ENCODE measurements around the gene FRMD4A. TPM values are rescaled to one million over a fixed set of nuclear protein-coding genes. Genes with fewer than 3 reads are reported as not detected.

Gene FRMD4A
- total RNA-seq, 1 experiment from 2014 or later: 7.1 TPM

- no peak overlapping the region for H3K27ac ChIP-seq (ENCODE audit: low read length)
- H3K79me2 ChIP-seq (ENCODE audit: low read length): no peaks in the 10 kb centered on the region
- no peaks in the 10 kb centered on the region for H3F3A ChIP-seq (ENCODE audit: low read length, unreplicated experiment)
- TF ChIP-seq, protein P1, sequence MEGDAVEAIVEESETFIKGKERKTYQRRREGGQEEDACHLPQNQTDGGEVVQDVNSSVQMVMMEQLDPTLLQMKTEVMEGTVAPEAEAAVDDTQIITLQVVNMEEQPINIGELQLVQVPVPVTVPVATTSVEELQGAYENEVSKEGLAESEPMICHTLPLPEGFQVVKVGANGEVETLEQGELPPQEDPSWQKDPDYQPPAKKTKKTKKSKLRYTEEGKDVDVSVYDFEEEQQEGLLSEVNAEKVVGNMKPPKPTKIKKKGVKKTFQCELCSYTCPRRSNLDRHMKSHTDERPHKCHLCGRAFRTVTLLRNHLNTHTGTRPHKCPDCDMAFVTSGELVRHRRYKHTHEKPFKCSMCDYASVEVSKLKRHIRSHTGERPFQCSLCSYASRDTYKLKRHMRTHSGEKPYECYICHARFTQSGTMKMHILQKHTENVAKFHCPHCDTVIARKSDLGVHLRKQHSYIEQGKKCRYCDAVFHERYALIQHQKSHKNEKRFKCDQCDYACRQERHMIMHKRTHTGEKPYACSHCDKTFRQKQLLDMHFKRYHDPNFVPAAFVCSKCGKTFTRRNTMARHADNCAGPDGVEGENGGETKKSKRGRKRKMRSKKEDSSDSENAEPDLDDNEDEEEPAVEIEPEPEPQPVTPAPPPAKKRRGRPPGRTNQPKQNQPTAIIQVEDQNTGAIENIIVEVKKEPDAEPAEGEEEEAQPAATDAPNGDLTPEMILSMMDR (conservative IDR thresholded peaks at IDR 0.05; ENCODE audit: low read depth, low read length): no peak
- TF ChIP-seq EZH2phosphoT487 (IDR thresholded peaks at IDR 0.05; ENCODE audit: borderline replicate concordance, low read length) (no peak), EZH2 (IDR thresholded peaks at IDR 0.05; ENCODE audit: low read length, unreplicated experiment) (no peak)
- BruUV-seq (replicated peaks): no TSS peak
- H2AFZ ChIP-seq (ENCODE audit: low read length): no peak overlapping the region
- H3K27me3 ChIP-seq (ENCODE audit: low read length): no peaks in the 10 kb centered on the region
- no peaks in the 10 kb centered on the region for H3K36me3 ChIP-seq (ENCODE audit: low read depth, low read length)
- no peak for DNase-seq
- H4K20me1 ChIP-seq (ENCODE audit: low read length): no peaks in the 10 kb centered on the region
- no peak overlapping the region for H3K4me3 ChIP-seq (ENCODE audit: low read length)
- peaks cover 11% of the 10 kb centered on the region for H3K4me1 ChIP-seq (ENCODE audit: insufficient read depth, low read length)
- ATAC-seq: no peak
- ChIA-PET POLR2A (ENCODE audit: unreplicated experiment) (no interaction called here), CTCF (no interaction called here)
- no peaks in the 10 kb centered on the region for H3K9me2 ChIP-seq (replicated peaks; ENCODE audit: low read length)
- no peak overlapping the region for H3K4me2 ChIP-seq (ENCODE audit: low read length)
- no peak overlapping the region for H3K9ac ChIP-seq (ENCODE audit: low read length)
- no peaks in the 10 kb centered on the region for H3K9me3 ChIP-seq (ENCODE audit: low read length)
- intact Hi-C loops (cut with micrococcal nuclease): no loop called here
These were observed 327.1 kb downstream of the FRMD4A start for GRCh38 chr10:14003517-14004184.

GRCh38 chr10:14001298-14002040 is 329.3 kb downstream of the FRMD4A start:
- BruUV-seq (replicated peaks): no TSS peak
- ATAC-seq (no peak), DNase-seq (no peak)
- Histone ChIP-seq H3K79me2 (ENCODE audit: low read length) (no peaks in the 10 kb centered on the region), H3F3A (ENCODE audit: low read length, unreplicated experiment) (no peaks in the 10 kb centered on the region), H4K20me1 (ENCODE audit: low read length) (no peaks in the 10 kb centered on the region), H2AFZ (ENCODE audit: low read length) (no peak overlapping the region), H3K9ac (ENCODE audit: low read length) (no peak overlapping the region), H3K27ac (ENCODE audit: low read length) (no peak overlapping the region), H3K27me3 (ENCODE audit: low read length) (no peaks in the 10 kb centered on the region), H3K9me2 (replicated peaks; ENCODE audit: low read length) (no peaks in the 10 kb centered on the region), H3K36me3 (ENCODE audit: low read depth, low read length) (no peaks in the 10 kb centered on the region), H3K9me3 (ENCODE audit: low read length) (no peaks in the 10 kb centered on the region), H3K4me3 (ENCODE audit: low read length) (no peak overlapping the region), H3K4me1 (ENCODE audit: insufficient read depth, low read length) (peaks cover 6% of the 10 kb centered on the region), H3K4me2 (ENCODE audit: low read length) (no peak overlapping the region)
- intact Hi-C loops (cut with micrococcal nuclease): no loop called here
- POLR2A ChIA-PET (ENCODE audit: unreplicated experiment): no interaction called here
- TF ChIP-seq EZH2 (IDR thresholded peaks at IDR 0.05; ENCODE audit: low read length, unreplicated experiment) (no peak), EZH2phosphoT487 (IDR thresholded peaks at IDR 0.05; ENCODE audit: borderline replicate concordance, low read length) (no peak)
- TF ChIP-seq, protein P1 (conservative IDR thresholded peaks at IDR 0.05; ENCODE audit: low read depth, low read length): no peak
- CTCF ChIA-PET: interaction anchor here (0.6 kb wide), 1 partner anchor 39 kb away, joined by 4 read pairs; no protein-coding TSS in a partner anchor
